Fibroblast of mammary gland (primary cell): ENCODE results near the gene SIAH3.

Experiments used
- DNase-seq: peaks from one replicate; pipeline ENCODE4 v3.0.0-alpha.2; 2010; ENCODE audit warnings: low read depth
- H3K4me3 ChIP-seq: 2 replicates; pipeline ENCODE4 v1.5.1; 2011; ENCODE audit warnings: low read depth, mild to moderate bottlenecking, low read length, moderate library complexity; ENCODE audit not compliant: control insufficient read depth
- TF ChIP-seq, protein P1 (sequence below): conservative IDR thresholded peaks from 2 replicates; pipeline ENCODE4 v1.5.1; 2011; ENCODE audit warnings: low read depth, low read length, inconsistent platforms; ENCODE audit not compliant: control insufficient read depth, insufficient read depth

Gene SIAH3

DNA sequence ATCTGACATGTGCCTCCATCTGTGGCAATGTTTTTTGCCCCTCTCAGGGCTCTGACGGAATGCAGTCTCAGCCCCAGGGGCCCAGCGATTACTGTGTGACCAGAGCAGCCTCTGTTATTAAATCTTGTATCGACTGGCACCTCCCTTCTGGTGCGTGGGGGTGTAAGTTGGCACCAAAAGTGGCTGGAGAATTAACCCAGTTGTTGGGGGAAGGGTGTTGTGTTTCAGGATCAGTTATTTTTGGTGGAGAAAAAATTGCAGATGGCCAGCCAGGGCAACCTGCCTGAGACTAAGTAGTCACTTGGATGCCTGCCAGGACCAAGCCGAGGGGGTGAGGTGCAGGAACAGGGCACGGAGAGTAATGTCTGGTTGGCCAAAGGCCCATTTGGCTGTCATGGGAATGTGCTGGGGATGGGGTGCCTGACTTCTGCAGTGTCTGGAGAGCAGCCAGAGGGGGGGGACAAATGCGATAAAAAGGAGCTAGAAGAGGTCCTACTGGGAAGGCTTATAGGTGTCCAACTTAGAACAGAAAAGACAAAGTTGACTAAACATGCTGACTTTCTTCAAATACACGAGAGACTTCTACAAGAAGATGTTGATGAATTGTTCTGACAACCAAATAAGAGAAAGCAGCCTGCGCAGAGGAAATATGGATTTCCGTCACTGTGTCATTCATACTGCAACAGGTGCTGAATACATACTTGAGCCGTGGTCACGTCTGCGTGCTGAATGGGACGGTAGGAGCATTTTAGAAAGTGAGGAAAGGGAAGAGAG lies 69.8 kb downstream of the SIAH3 start:
- DNase-seq = peak; percentile 2
- no peak overlapping the region for H3K4me3 ChIP-seq
- TF ChIP-seq, protein P1, sequence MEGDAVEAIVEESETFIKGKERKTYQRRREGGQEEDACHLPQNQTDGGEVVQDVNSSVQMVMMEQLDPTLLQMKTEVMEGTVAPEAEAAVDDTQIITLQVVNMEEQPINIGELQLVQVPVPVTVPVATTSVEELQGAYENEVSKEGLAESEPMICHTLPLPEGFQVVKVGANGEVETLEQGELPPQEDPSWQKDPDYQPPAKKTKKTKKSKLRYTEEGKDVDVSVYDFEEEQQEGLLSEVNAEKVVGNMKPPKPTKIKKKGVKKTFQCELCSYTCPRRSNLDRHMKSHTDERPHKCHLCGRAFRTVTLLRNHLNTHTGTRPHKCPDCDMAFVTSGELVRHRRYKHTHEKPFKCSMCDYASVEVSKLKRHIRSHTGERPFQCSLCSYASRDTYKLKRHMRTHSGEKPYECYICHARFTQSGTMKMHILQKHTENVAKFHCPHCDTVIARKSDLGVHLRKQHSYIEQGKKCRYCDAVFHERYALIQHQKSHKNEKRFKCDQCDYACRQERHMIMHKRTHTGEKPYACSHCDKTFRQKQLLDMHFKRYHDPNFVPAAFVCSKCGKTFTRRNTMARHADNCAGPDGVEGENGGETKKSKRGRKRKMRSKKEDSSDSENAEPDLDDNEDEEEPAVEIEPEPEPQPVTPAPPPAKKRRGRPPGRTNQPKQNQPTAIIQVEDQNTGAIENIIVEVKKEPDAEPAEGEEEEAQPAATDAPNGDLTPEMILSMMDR = no peak

DNA sequence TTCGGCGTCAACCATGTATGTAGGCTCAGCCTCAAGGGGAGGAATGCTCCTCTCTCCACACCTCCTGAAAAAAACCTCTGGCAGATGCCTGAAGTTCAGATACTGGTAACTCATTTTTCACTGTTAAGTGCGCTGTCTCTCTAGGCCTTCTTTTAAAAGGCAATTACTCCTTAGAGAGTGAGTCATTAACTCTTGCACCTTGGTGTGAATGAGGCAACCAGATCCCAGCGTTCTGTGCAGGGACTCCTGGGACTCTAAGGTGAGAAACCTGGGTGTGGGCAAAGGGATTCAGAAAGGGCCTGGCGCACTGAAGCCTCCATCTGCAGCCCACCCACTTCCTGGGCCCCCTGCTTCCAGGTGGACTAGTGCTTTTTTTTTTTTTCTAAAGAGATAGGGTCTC lies 71.7 kb downstream of the SIAH3 start:
- H3K4me3 ChIP-seq = no peak overlapping the region
- DNase-seq = no peak
- TF ChIP-seq, protein P1 = no peak

DNA sequence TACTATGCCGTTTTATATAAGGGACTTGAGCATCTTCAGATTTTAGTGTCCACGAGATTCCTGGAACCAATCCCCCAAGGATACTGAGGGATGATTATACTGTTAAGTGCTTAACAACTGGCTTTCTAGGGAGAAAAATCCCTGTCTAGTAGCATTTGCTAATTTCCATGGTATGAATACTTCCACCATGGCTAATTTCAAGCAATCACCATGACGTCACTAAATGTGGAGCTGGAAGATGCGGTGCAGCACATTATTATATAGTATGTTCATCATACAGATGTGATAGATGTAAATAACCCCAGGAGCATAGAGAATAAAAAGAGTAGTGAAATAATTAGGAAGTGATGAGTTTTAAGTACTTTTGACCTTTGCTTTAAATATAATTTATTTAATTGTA lies 72.7 kb downstream of the SIAH3 start:
- no peak overlapping the region for H3K4me3 ChIP-seq
- TF ChIP-seq, protein P1 = no peak
- DNase-seq = no peak

DNA sequence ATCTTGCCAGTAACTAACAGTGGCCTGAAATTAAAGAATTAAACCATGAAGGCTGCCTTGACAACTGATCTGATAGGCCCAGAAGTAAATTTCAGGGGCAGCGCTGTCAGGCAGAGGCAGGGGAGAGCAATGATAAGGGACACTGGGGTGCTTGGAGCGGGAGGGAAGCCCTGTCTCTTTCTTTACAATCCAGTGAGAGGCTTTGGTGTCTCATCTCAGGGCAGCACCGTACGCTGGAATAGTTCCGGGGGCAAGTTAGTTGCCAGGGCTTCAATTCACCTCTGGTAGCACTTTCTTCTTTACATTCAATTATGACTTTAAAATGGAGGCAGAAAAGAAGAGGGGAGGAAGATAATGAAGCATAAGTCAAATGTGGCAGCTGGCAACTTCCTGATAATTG lies 74.8 kb downstream of the SIAH3 start:
- TF ChIP-seq, protein P1 = no peak
- no peak for DNase-seq
- H3K4me3 ChIP-seq = no peak overlapping the region

DNA sequence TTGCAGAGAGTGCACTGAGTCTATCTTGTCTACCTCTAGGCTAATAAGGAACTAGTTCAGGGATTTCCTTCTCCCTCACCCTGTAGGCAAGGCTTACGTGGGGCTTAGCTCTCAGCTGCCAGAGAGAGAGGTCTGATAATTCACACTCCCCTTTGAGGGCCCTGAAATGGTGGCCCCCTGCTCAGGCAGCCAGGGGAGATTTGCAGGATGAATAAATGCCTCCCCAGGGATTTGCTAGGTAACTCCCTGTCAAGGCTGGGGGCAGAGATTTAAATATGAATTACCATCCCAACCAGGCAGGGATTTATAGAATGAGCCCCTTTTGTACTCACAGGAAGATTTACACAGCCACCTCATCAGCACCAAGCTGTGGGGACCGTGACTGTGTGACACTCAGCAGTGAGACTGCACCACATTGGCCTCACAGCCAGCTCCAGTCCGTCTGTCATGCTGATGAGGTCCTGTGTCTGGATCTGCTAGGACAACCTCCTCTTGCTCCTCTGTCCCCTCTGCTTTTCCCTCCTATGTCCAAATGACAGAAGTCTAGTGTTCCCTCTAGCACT lies 76.1 kb downstream of the SIAH3 start:
- TF ChIP-seq, protein P1 = no peak
- no peak overlapping the region for H3K4me3 ChIP-seq
- no peak for DNase-seq

DNA sequence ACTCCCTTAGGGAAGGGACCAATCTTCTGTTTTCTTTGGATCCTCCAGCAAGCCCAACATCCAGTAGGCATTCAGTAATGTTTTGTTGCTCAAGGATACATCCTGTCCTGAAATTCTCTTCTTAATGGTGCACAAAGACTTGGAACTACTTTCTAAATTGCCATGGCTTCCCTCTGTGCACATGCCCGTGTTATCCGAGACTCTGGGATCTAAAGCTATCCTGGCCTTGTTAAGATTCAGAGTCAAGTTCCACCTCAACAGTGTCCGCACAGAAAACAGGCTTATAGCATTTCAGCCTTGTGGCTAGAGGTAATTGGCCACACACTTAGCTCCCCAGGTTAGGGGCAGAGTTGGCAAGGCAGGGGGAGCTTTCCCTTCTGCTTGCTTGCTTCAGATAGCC lies 77.6 kb downstream of the SIAH3 start:
- TF ChIP-seq, protein P1 = no peak
- DNase-seq = no peak
- no peak overlapping the region for H3K4me3 ChIP-seq
